ENCODE measurements around the gene TRAF7.
A peak's percentile ranks its signal among the peaks of the same experiment; 100 is the strongest.

The TRAF7 gene

DNA sequence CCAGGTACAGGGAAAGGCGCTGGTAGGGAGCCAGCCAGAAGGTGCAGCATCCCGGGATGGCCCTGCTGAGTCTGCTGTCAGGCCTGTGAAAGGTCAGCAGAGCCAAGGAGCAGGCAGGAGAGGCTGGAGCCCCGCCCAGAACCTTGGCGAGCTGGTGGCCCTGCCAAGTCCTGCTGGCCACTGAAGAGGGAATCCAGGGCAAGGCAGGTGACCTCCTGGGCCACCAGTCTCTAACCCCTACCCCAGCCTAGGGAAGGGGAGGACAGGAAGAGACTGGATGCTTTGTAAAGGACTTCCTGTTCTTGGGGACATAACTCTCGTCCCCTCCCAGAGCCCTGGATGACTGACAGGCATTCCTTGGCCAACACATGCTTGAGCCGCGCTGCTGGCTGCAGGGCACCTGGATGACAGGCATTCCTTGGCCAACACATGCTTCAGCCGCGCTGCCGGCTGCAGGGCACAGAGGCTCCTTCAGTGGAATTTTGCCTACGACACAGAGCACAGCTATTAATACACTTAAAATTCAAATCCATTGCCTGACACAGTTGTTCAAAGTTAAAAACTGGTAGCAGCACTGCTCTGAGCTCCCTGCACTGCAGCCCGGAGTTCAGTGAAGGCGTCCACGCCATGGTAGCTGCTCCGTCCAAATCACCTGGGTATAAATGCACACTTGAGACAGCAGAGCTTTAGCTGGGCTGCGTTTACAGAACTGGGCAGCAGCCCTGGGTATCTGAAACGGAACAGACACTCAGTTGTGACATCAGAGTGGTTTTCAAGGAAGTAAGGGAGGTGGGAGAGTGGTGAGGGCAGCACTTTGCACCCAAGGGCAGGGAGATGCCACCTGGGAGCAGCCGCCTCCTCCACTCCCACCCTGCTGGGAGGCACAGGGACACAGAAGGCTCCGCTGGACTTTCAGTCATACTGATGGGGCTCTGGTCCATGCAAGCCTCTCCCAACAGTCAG, 57.1 kb downstream of the TRAF7 start:
- peaks cover 16% of the 10 kb centered on the region; the same call in 1 of the 2 replicates for H3F3A ChIP-seq (ENCODE audit: insufficient read depth)

DNA sequence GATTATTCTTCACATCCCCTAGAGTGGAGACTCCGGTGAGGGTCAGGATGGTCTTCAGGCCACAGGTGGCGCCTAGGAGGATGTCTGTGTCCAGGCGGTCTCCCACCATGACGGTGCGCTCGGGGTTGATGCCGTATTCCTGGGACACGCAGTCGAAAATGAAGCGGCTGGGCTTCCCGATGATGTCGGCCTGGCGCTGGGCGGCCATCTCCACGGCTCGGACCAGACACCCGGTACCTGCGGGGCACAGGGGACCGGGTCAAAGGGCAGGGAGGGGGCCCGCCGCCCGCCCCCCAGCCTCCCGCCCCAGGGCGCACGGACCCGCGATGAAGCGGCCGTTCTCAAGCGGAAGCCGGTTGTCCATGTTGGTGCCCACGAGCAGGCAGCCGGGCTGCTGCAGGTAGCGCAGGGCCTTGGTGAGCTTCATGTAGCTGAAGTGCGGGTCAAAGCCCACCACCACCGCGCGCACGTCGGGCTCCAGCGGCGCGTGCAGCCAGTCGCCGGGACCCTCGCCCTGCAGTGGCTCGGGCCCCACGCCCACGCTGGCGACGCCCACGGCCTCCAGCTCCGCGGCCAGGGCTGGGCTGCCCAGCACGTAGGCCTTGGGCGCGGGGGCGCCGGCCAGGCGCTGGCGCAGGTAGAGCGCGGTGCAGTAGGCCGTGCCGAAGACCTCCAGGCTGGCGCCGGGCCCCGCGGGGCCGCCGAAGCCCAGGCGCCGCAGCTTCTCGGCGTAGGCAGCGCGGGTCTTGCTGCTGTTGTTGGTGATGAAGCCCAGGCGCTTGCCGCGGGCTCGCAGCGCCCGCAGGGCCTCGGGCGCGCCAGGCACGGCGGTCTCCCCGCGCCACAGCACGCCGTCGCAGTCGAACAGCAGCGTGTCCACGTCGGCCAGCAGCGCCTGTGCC, 58.5 kb downstream of the TRAF7 start:
- Histone ChIP-seq H3K9me2 (replicated peaks; ENCODE audit: insufficient read depth, low read length) (no peaks in the 10 kb centered on the region), H3K36me3 (ENCODE audit: low read length) (no peaks in the 10 kb centered on the region), H3F3A (ENCODE audit: insufficient read depth) (peaks cover 16% of the 10 kb centered on the region; the same call in 1 of the 2 replicates), H2AFZ (ENCODE audit: low read depth, low read length, severe bottlenecking) (no peak overlapping the region), H3K79me2 (ENCODE audit: insufficient read depth, low read length) (peaks cover 18% of the 10 kb centered on the region), H3K4me3 (ENCODE audit: insufficient read depth, low read length, poor library complexity, severe bottlenecking) (peak overlapping the region; percentile 92), H4K20me1 (ENCODE audit: low read depth, low read length) (no peaks in the 10 kb centered on the region), H3K27ac (ENCODE audit: low read depth, low read length) (peak overlapping the region; percentile 55), H3K4me2 (ENCODE audit: low read depth, low read length, poor library complexity, severe bottlenecking) (peak overlapping the region; percentile 66), H3K27me3 (ENCODE audit: low read length) (no peaks in the 10 kb centered on the region), H3K9me3 (ENCODE audit: insufficient read depth, low read length) (no peaks in the 10 kb centered on the region), H3K9ac (ENCODE audit: low read length) (peak overlapping the region; percentile 98)
- TF ChIP-seq, protein P1, sequence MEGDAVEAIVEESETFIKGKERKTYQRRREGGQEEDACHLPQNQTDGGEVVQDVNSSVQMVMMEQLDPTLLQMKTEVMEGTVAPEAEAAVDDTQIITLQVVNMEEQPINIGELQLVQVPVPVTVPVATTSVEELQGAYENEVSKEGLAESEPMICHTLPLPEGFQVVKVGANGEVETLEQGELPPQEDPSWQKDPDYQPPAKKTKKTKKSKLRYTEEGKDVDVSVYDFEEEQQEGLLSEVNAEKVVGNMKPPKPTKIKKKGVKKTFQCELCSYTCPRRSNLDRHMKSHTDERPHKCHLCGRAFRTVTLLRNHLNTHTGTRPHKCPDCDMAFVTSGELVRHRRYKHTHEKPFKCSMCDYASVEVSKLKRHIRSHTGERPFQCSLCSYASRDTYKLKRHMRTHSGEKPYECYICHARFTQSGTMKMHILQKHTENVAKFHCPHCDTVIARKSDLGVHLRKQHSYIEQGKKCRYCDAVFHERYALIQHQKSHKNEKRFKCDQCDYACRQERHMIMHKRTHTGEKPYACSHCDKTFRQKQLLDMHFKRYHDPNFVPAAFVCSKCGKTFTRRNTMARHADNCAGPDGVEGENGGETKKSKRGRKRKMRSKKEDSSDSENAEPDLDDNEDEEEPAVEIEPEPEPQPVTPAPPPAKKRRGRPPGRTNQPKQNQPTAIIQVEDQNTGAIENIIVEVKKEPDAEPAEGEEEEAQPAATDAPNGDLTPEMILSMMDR (IDR thresholded peaks at IDR 0.05; ENCODE audit: insufficient read depth, low read length, poor library complexity, severe bottlenecking) = no peak
- no peak for TF ChIP-seq EZH2phosphoT487 (conservative IDR thresholded peaks at IDR 0.05; ENCODE audit: low read length)

More for the DNA sequence above, 57.1 kb downstream of the TRAF7 start:
- Histone ChIP-seq H3K4me3 (ENCODE audit: insufficient read depth, low read length, poor library complexity, severe bottlenecking) (peak overlapping the region; percentile 92), H3K9me3 (ENCODE audit: insufficient read depth, low read length) (no peaks in the 10 kb centered on the region), H2AFZ (ENCODE audit: low read depth, low read length, severe bottlenecking) (no peak overlapping the region), H3K79me2 (ENCODE audit: insufficient read depth, low read length) (peaks cover 18% of the 10 kb centered on the region), H3K9me2 (replicated peaks; ENCODE audit: insufficient read depth, low read length) (no peaks in the 10 kb centered on the region), H3K27me3 (ENCODE audit: low read length) (no peaks in the 10 kb centered on the region), H3K36me3 (ENCODE audit: low read length) (no peaks in the 10 kb centered on the region), H3K27ac (ENCODE audit: low read depth, low read length) (0 out of 2 replicates have a peak overlapping the region, but pooled peaks have one; percentile 9), H4K20me1 (ENCODE audit: low read depth, low read length) (no peaks in the 10 kb centered on the region), H3K4me2 (ENCODE audit: low read depth, low read length, poor library complexity, severe bottlenecking) (peak overlapping the region; percentile 66), H3K9ac (ENCODE audit: low read length) (peak overlapping the region; percentile 98)
- TF ChIP-seq EZH2phosphoT487 (conservative IDR thresholded peaks at IDR 0.05; ENCODE audit: low read length) = no peak
- TF ChIP-seq, protein P1 (IDR thresholded peaks at IDR 0.05; ENCODE audit: insufficient read depth, low read length, poor library complexity, severe bottlenecking) = no peak

DNA sequence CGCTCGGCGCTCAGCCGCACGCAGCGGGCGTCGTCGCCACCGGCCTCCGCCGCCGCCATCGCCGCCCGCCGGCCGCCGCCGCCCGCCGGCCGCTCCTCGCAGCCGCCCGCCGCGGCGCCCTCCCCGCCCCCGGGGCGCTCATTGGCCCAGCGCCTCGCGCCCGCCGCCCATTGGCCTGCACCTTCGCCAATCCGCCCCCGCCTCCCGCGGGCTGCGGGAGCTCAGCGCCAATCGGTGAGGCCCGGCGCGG, 59.1 kb downstream of the TRAF7 start, which contains the start of gene PGP:
TSS of gene PGP (minus strand) at position 122 of the 250 bp plus-strand sequence. CDS start at position 59, 63 bp downstream.
- Histone ChIP-seq H2AFZ (ENCODE audit: low read depth, low read length, severe bottlenecking) (peak within 1 kb of the TSS; percentile 83), H4K20me1 (ENCODE audit: low read depth, low read length) (no peaks in the 10 kb centered on the region), H3K4me3 (ENCODE audit: insufficient read depth, low read length, poor library complexity, severe bottlenecking) (peak within 1 kb of the TSS; percentile 99)

More for the DNA sequence above, 59.1 kb downstream of the TRAF7 start, which contains the start of gene PGP:
- Histone ChIP-seq H3K9ac (ENCODE audit: low read length) (peak within 1 kb of the TSS; percentile 98), H3F3A (ENCODE audit: insufficient read depth) (peaks cover 16% of the 10 kb centered on the region; the same call in 1 of the 2 replicates), H3K27me3 (ENCODE audit: low read length) (no peaks in the 10 kb centered on the region), H3K9me3 (ENCODE audit: insufficient read depth, low read length) (no peaks in the 10 kb centered on the region), H3K79me2 (ENCODE audit: insufficient read depth, low read length) (peaks cover 18% of the 10 kb centered on the region), H3K27ac (ENCODE audit: low read depth, low read length) (peak within 1 kb of the TSS; percentile 80), H3K9me2 (replicated peaks; ENCODE audit: insufficient read depth, low read length) (no peaks in the 10 kb centered on the region), H3K36me3 (ENCODE audit: low read length) (no peaks in the 10 kb centered on the region), H3K4me2 (ENCODE audit: low read depth, low read length, poor library complexity, severe bottlenecking) (peak within 1 kb of the TSS; percentile 77)
- no peak for TF ChIP-seq EZH2phosphoT487 (conservative IDR thresholded peaks at IDR 0.05; ENCODE audit: low read length)
- TF ChIP-seq, protein P1 (IDR thresholded peaks at IDR 0.05; ENCODE audit: insufficient read depth, low read length, poor library complexity, severe bottlenecking) = no peak
